Mesendoderm (in vitro differentiated cells): ENCODE measurements around the gene TCFL5.

Experiments used
- DNase-seq: peaks from one replicate; pipeline ENCODE4 v3.0.0; 2013
- H2AK5ac ChIP-seq: 2 replicates; pipeline ENCODE4 v1.6.1; 2013; ENCODE audit warnings: low read length, inconsistent platforms
- H2BK120ac ChIP-seq: 2 replicates; pipeline ENCODE4 v1.6.1; 2013; ENCODE audit warnings: low read depth, mild to moderate bottlenecking, low read length, moderate library complexity, mixed read lengths
- H2BK15ac ChIP-seq: replicated peaks from 2 replicates; pipeline ENCODE4 v1.6.1; 2013; ENCODE audit warnings: low read depth, mild to moderate bottlenecking, moderate library complexity
- H2BK5ac ChIP-seq: 2 replicates; pipeline ENCODE4 v1.6.1; 2013; ENCODE audit warnings: low read length, inconsistent platforms
- H3K18ac ChIP-seq: 2 replicates; pipeline ENCODE4 v1.6.1; 2013; ENCODE audit warnings: mild to moderate bottlenecking, low read length, mixed read lengths
- H3K23ac ChIP-seq: one replicate; pipeline ENCODE4 v1.6.1; 2013; ENCODE audit warnings: low read length
- H3K27ac ChIP-seq: 2 replicates; pipeline ENCODE4 v1.5.1; 2013; ENCODE audit warnings: low read depth, mild to moderate bottlenecking, inconsistent platforms, low read length, moderate library complexity
- H3K27me3 ChIP-seq: 2 replicates; pipeline ENCODE4 v1.6.1; 2013; ENCODE audit warnings: low read length, control low read depth, mild to moderate bottlenecking, inconsistent platforms; ENCODE audit not compliant: insufficient read depth, poor library complexity
- H3K36me3 ChIP-seq: 2 replicates; pipeline ENCODE4 v1.6.1; 2013; ENCODE audit warnings: low read length, inconsistent platforms; ENCODE audit not compliant: control insufficient read depth, insufficient read depth
- H3K4ac ChIP-seq: one replicate; pipeline ENCODE4 v1.6.1; 2013; ENCODE audit warnings: low read depth, mild to moderate bottlenecking, low read length, moderate library complexity
- H3K4me1 ChIP-seq: 2 replicates; pipeline ENCODE4 v1.6.1; 2013; ENCODE audit warnings: low read depth, low read length, inconsistent platforms; ENCODE audit not compliant: control insufficient read depth
- H3K4me2 ChIP-seq: 2 replicates; pipeline ENCODE4 v1.6.1; 2013; ENCODE audit warnings: low read length
- H3K4me3 ChIP-seq: 2 replicates; pipeline ENCODE4 v1.5.1; 2013; ENCODE audit warnings: mild to moderate bottlenecking, low read length
- H3K56ac ChIP-seq: one replicate; pipeline ENCODE4 v1.6.1; 2013; ENCODE audit warnings: low read length
- H3K79me1 ChIP-seq: 2 replicates; pipeline ENCODE4 v1.6.1; 2013; ENCODE audit warnings: low read length, inconsistent platforms
- H3K79me2 ChIP-seq: 2 replicates; pipeline ENCODE4 v1.6.1; 2013; ENCODE audit warnings: mild to moderate bottlenecking, low read length; ENCODE audit not compliant: control insufficient read depth, insufficient read depth
- H3K9ac ChIP-seq: 2 replicates; pipeline ENCODE4 v1.6.1; 2013; ENCODE audit warnings: low read length, inconsistent platforms
- H4K5ac ChIP-seq: one replicate; pipeline ENCODE4 v1.6.1; 2013; ENCODE audit warnings: low read length
- H4K8ac ChIP-seq: one replicate; pipeline ENCODE4 v1.6.1; 2013; ENCODE audit warnings: low read depth, mild to moderate bottlenecking, control low read depth, low read length, moderate library complexity
- WGBS: extraction: QIAGEN DNeasy Blood & Tissue Kit; methylation state at CpG from one replicate; pipeline ENCODE4 v1.1.7; 2013; ENCODE audit warnings: low lambda C conversion rate, missing lambda C conversion rate; ENCODE audit not compliant: insufficient coverage; ENCODE audit errors: extremely low coverage; 5-methylcytosine and 5-hydroxymethylcytosine counted together

Gene TCFL5

GRCh38 chr20:62888910-62889309 lies 27.3 kb upstream of the TCFL5 start:
- Histone ChIP-seq H3K4ac (no peak overlapping the region), H3K18ac (no peak overlapping the region), H3K79me2 (no peaks in the 10 kb centered on the region), H2AK5ac (no peak overlapping the region), H3K56ac (no peak overlapping the region), H3K9ac (no peak overlapping the region), H2BK5ac (no peak overlapping the region), H3K79me1 (no peaks in the 10 kb centered on the region), H3K4me2 (no peak overlapping the region), H4K8ac (no peak overlapping the region), H3K23ac (no peak overlapping the region), H2BK15ac (no peak overlapping the region), H3K27me3 (no peaks in the 10 kb centered on the region), H3K36me3 (peaks cover 17% of the 10 kb centered on the region), H3K4me3 (no peak overlapping the region), H3K27ac (no peak overlapping the region), H4K5ac (no peak overlapping the region), H2BK120ac (no peak overlapping the region), H3K4me1 (no peaks in the 10 kb centered on the region)
- WGBS: no CpG with 5 or more reads among the region's 17 CpGs
- DNase-seq: no peak

GRCh38 chr20:62888406-62888805 lies 26.8 kb upstream of the TCFL5 start:
- no CpG with 5 or more reads among the region's 16 CpGs for WGBS

GRCh38 chr20:62887860-62888239 lies 26.2 kb upstream of the TCFL5 start:
- H3K79me2 ChIP-seq: no peaks in the 10 kb centered on the region
- no CpG with 5 or more reads among the region's 7 CpGs for WGBS
- H3K36me3 ChIP-seq: peaks cover 16% of the 10 kb centered on the region
- no peak overlapping the region for H4K8ac ChIP-seq
- H3K4me3 ChIP-seq: no peak overlapping the region
- H3K4me1 ChIP-seq: no peaks in the 10 kb centered on the region
- no peaks in the 10 kb centered on the region for H3K27me3 ChIP-seq
- no peak overlapping the region for H3K56ac ChIP-seq
- H3K27ac ChIP-seq: no peak overlapping the region
- no peak overlapping the region for H2AK5ac ChIP-seq
- H3K23ac ChIP-seq: no peak overlapping the region
- DNase-seq: no peak
- no peak overlapping the region for H3K4ac ChIP-seq
- no peak overlapping the region for H3K9ac ChIP-seq
- H2BK15ac ChIP-seq: no peak overlapping the region
- H3K4me2 ChIP-seq: no peak overlapping the region
- no peak overlapping the region for H2BK5ac ChIP-seq
- no peak overlapping the region for H2BK120ac ChIP-seq
- H3K79me1 ChIP-seq: no peaks in the 10 kb centered on the region
- no peak overlapping the region for H3K18ac ChIP-seq
- H4K5ac ChIP-seq: no peak overlapping the region

More at GRCh38 chr20:62888406-62888805, 26.8 kb upstream of the TCFL5 start:
- Histone ChIP-seq H3K9ac (no peak overlapping the region), H4K5ac (no peak overlapping the region), H3K4ac (no peak overlapping the region), H2BK5ac (no peak overlapping the region), H3K36me3 (peaks cover 16% of the 10 kb centered on the region), H2BK15ac (no peak overlapping the region), H3K79me1 (no peaks in the 10 kb centered on the region), H3K23ac (no peak overlapping the region), H2BK120ac (no peak overlapping the region), H3K4me3 (no peak overlapping the region), H3K56ac (no peak overlapping the region), H3K79me2 (no peaks in the 10 kb centered on the region), H3K4me2 (no peak overlapping the region), H3K27me3 (no peaks in the 10 kb centered on the region), H3K4me1 (no peaks in the 10 kb centered on the region), H2AK5ac (no peak overlapping the region), H4K8ac (no peak overlapping the region), H3K27ac (no peak overlapping the region), H3K18ac (no peak overlapping the region)
- no peak for DNase-seq

- H4K8ac ChIP-seq: no peak overlapping the region
Observed at GRCh38 chr20:62887152-62887859, 25.7 kb upstream of the TCFL5 start.

GRCh38 chr20:62886709-62887058 lies 25.1 kb upstream of the TCFL5 start:
- H3K4me1 ChIP-seq: no peaks in the 10 kb centered on the region
- no peak for DNase-seq
- no peak overlapping the region for H2AK5ac ChIP-seq
- H3K4me2 ChIP-seq: no peak overlapping the region
- H2BK120ac ChIP-seq: no peak overlapping the region
- no peak overlapping the region for H3K18ac ChIP-seq
- H3K36me3 ChIP-seq: peaks cover 10% of the 10 kb centered on the region
- H3K27me3 ChIP-seq: no peaks in the 10 kb centered on the region
- WGBS: no CpG with 5 or more reads among the region's 7 CpGs
- H3K56ac ChIP-seq: no peak overlapping the region
- H3K9ac ChIP-seq: no peak overlapping the region
- H3K27ac ChIP-seq: no peak overlapping the region
- no peak overlapping the region for H2BK15ac ChIP-seq
- H2BK5ac ChIP-seq: no peak overlapping the region
- no peak overlapping the region for H3K23ac ChIP-seq
- H3K79me1 ChIP-seq: no peaks in the 10 kb centered on the region
- H3K4me3 ChIP-seq: no peak overlapping the region
- H4K5ac ChIP-seq: no peak overlapping the region
- no peak overlapping the region for H4K8ac ChIP-seq
- no peaks in the 10 kb centered on the region for H3K79me2 ChIP-seq
- no peak overlapping the region for H3K4ac ChIP-seq

More at GRCh38 chr20:62887152-62887859, 25.7 kb upstream of the TCFL5 start:
- Histone ChIP-seq H3K4me1 (no peaks in the 10 kb centered on the region), H3K79me1 (no peaks in the 10 kb centered on the region), H3K56ac (no peak overlapping the region), H4K5ac (no peak overlapping the region), H3K18ac (no peak overlapping the region), H2BK120ac (no peak overlapping the region), H3K27me3 (no peaks in the 10 kb centered on the region), H2BK15ac (no peak overlapping the region), H3K36me3 (peaks cover 14% of the 10 kb centered on the region), H2BK5ac (no peak overlapping the region), H3K4ac (no peak overlapping the region), H3K4me2 (no peak overlapping the region), H2AK5ac (no peak overlapping the region), H3K4me3 (no peak overlapping the region), H3K9ac (no peak overlapping the region), H3K23ac (no peak overlapping the region), H3K27ac (no peak overlapping the region), H3K79me2 (no peaks in the 10 kb centered on the region)
- WGBS: no CpG with 5 or more reads among the region's 13 CpGs
- no peak for DNase-seq
